HG02678 (cell line): ENCODE results near the gene SPO11.

ENCODE experiments used
- ATAC-seq: cut with Tn5 transposase; IDR thresholded peaks from one replicate; pipeline ENCODE4 v1.9.1; 2021; ENCODE audit warnings: mild to moderate bottlenecking, moderate library complexity; ENCODE audit not compliant: unreplicated experiment

Gene SPO11

GRCh38 chr20:57329608-57330221 is at the start of gene SPO11:
SPO11 (plus strand) TSS chr20:57329803; CDS start chr20:57329868, 65 bp downstream.
- ATAC-seq: no peak

GRCh38 chr20:57280221-57280620 is 49.4 kb upstream of the SPO11 start:
- no peak for ATAC-seq

GRCh38 chr20:57281900-57282299 is 47.7 kb upstream of the SPO11 start:
- no peak for ATAC-seq

- ATAC-seq: no peak
These were observed 46.8 kb upstream of the SPO11 start for GRCh38 chr20:57282670-57283361.

GRCh38 chr20:57283860-57284259 is 45.7 kb upstream of the SPO11 start:
- no peak for ATAC-seq

GRCh38 chr20:57287007-57287880 is 42.4 kb upstream of the SPO11 start:
- no peak for ATAC-seq

GRCh38 chr20:57287901-57288300 is 41.7 kb upstream of the SPO11 start:
- no peak for ATAC-seq

- ATAC-seq: no peak
These were observed 40.8 kb upstream of the SPO11 start for GRCh38 chr20:57288651-57289277.

- no peak for ATAC-seq
These were observed 40.0 kb upstream of the SPO11 start for GRCh38 chr20:57289391-57290177.

GRCh38 chr20:57290178-57290484 is 39.5 kb upstream of the SPO11 start:
- no peak for ATAC-seq

- no peak for ATAC-seq
These were observed 38.6 kb upstream of the SPO11 start for GRCh38 chr20:57291003-57291402.

GRCh38 chr20:57291694-57292093 is 37.9 kb upstream of the SPO11 start:
- no peak for ATAC-seq

GRCh38 chr20:57292611-57293010 is 37.0 kb upstream of the SPO11 start:
- no peak for ATAC-seq

- ATAC-seq: no peak
These were observed 35.6 kb upstream of the SPO11 start for GRCh38 chr20:57293995-57294394.

- no peak for ATAC-seq
These were observed 35.1 kb upstream of the SPO11 start for GRCh38 chr20:57294550-57294949.

GRCh38 chr20:57298457-57298856 is 31.1 kb upstream of the SPO11 start:
- no peak for ATAC-seq

- no peak for ATAC-seq
These were observed 28.6 kb upstream of the SPO11 start for GRCh38 chr20:57301026-57301425.

- no peak for ATAC-seq
These were observed 22.9 kb upstream of the SPO11 start for GRCh38 chr20:57306747-57307146.

- no peak for ATAC-seq
These were observed 20.9 kb upstream of the SPO11 start for GRCh38 chr20:57308451-57309271.
